ENCODE results near the gene POLR1G.
A peak's percentile ranks its signal among the peaks of the same experiment; 100 is the strongest.
"Not testable (repeated sequence)": the region's sequence is repeated elsewhere in the genome, so short reads cannot be mapped to it uniquely, and the experiment has no call there.

POLR1G gene

DNA sequence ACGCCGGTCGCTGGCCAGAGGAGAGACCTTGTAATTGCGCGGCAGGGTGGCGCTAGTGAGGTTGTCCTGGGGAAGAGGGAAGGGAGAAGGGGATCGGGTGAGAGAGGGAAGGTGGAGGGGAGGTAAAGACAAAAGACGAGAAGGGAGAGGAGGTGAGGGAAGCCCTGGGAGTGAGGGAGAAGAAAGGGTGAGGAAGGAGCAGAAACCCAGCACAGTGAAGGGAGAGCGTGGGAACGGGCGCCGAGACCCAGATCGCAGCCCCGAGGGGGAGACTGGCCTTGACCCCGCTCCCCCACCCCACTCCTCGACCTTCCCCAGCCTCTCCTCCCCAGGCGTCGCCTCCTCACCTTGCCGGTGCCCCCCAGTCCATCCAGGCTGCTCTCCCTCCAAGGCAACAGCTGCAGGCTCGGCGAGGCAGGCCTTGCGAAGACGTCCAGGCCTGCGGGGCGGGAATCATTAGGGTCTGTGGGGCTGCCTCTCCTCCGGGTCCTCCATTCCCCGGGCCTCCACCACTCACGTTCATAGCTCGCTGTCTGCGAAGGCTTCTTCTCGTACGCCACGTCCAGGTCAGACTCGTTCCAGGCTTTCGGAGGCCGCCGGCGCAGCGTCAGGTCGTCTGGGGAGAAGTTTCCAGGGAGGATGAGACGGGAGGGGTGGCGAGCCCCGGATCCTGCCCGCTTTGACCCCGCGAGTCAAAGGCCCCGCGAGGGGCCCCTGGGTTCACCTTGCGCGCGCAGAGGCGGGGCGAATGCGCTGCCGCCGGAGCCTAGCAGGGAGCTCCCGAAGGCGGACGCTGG lies 10.4 kb upstream of the POLR1G start:
- DNase-seq (ENCODE audit: low spot score), result peak; percentile 63

DNA sequence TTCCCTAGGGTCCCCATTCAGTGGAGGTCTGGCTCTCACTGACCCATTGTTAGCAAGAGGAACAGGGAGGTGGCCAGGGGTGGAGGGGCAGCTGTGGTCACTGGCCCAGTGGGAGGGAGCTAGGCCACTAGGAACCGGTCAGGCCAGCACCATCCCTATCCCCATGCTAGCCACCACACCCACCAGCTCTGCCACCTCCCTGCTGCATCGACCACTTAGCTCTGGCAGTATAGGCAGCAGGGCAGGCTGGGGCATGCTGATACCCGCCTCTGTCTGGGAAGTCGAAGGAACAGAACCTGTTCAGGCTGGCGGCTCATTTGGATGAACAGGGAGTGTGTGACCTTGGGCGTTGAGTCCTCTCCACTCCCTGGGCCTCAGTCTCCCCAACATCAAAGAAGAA lies 6.3 kb upstream of the POLR1G start:
- DNase-seq (ENCODE audit: low spot score), result no peak

DNA sequence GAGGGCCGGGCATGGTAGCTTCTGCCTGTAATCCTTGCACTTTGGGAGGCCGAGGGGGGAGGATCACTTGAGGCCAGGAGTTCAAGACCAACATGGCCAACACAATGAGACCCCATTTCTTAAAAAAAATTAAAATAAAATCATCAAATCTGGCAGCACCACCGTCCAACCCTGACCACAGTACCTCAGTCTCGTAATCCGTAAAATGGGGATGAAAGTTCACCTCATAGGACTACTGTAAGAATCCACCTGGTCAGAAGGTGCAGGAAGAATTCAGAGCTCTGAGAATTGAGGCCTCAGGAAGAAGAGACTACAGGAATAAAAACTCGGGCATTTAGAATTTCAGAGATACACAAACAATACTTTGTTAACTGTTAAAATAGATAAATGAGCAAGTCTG lies 4.6 kb upstream of the POLR1G start:
- no peak for DNase-seq (ENCODE audit: low spot score)

DNA sequence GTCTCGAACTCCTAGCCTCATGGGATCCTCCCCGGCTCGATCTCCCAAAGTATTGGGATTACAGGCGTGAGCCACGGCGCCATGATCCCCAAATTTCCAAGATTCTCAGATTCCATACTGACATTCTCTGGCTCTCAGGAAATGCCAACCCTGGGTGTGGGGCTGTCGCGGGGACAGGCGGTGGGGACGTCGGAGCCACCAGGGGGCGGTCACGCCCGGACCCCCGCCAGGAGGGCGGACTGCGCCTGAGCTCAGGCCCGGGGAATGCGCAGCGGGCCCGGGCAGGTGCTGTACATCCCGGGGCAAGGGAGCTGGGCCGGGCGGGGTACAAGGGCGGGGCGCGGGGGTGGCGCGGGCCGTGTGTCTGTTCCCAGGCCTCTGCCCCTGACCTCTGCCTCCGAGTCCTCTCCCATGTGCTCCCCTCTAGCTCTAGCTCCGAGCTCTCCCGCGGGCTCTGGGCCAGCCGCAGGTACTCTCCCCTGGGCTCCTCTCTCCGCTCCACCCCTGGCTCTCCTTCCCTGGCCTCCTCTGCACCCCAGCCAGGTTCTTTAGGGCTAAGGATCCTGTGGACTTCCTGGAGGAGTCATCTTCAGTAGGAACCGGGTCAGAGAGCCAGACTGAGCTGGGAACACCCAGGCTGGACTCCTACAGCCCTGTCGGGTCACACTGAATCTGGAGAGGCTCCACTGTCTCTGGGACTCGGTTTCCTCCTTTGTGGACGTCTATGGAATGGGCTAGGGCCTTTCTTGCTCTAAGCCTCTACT lies 4.0 kb upstream of the POLR1G start:
- peak; percentile 83 for DNase-seq (ENCODE audit: low spot score)

DNA sequence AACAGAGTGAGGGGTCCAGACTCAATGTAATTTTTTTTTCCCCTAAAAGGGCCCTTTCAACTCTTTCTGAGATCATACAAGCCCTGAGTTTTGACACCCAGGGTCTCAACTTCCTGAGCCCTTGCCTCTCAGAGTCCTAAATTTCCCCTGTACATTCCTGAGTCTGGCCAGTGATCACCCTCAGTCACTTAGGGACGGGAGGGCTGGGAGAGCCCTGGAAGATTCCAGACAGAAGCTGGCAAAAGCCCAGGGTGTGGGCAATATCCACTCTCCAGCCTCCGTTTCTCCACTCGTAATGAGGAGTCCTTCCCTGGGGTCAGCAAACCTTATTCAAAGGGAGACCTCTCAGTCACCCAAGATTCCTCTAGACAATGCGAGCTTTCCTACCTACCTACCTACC lies 3.2 kb upstream of the POLR1G start:
- DNase-seq (ENCODE audit: low spot score), result no peak

DNA sequence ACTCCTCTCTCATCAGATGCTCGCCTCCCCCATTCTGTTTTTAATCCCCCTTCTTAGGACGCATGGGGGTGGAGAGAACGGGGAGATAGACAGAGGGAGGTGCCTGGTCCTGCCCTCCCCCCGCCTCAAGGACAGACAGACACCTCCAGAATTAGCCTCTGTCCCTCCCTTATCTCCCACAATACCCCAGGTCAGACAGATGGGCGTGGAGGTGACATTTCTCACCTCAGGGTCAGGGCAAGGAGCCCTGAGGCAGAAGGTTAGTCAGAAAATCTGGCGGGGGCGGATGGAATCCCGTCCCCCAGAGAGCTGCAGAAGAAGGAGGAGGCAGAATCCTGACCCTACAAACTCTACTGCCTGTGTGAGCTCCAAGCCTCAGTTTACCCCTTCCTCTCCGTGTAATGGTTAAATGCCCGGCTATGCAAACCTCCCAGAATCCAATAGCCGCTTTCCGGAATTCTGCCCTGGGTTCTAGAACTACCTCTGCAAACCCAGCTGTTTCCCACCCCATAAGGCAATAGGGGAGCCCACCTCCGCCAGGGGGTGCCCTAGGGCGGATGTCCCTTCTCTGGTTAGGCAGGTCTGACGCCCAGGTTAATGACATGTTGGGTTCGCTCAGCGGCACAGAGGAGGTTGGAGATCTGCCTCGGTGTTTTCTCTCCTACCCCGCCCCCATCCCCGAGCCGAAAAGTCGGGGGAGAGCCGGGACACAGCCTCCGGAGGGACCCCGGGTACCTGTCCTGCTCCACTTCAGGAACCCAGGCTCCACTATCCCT lies 2.5 kb upstream of the POLR1G start:
- peak; percentile 78 for DNase-seq (ENCODE audit: low spot score)

DNA sequence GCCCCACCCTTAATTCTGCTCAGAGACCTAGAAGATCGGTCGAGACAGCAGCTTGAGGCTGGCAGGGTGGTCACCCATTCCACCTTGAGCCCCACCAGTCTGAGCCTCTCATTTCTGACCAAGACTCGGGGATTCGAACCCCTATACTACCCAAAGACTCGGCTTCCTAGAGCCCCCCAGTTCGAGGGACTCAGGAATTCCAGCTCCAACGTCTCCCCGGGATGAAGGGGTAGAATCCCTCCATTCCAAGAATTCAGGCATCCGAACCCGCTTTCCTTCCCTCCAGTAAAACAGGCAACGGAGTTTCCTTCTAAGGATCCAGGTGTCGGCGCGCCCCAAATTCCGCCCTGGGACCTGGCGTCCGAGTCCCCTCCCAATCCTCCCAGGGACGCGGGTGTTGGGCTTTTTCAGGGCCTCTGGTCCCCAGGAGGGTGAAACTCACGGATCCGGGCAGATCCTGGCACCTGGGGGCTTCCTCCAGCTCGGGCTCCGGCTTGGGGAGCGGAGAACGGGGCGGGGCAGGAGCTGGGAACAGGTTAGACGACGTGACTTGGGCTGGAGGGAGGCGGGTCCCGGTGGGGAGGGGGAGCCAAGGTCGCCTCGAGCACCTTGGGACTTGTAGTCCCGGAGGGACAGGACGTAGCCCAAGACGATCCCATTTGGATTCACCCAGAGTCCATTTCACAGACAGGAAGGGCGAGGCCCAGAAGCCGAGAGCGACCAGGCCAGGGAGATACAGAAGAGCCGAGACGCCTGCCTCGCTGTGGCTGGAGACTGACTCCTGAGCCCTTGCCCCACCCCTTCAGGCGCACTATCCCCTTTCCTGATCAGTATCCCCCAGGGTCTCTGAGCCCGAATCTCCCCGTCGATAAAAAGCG lies 1.6 kb upstream of the POLR1G start, which contains the start of gene PPP1R13L:
PPP1R13L (minus strand) TSS at position 513 of the 878 bp plus-strand sequence. CDS start 6,751 bp downstream, outside the sequence.
- DNase-seq (ENCODE audit: low spot score), result peak; percentile 82

DNA sequence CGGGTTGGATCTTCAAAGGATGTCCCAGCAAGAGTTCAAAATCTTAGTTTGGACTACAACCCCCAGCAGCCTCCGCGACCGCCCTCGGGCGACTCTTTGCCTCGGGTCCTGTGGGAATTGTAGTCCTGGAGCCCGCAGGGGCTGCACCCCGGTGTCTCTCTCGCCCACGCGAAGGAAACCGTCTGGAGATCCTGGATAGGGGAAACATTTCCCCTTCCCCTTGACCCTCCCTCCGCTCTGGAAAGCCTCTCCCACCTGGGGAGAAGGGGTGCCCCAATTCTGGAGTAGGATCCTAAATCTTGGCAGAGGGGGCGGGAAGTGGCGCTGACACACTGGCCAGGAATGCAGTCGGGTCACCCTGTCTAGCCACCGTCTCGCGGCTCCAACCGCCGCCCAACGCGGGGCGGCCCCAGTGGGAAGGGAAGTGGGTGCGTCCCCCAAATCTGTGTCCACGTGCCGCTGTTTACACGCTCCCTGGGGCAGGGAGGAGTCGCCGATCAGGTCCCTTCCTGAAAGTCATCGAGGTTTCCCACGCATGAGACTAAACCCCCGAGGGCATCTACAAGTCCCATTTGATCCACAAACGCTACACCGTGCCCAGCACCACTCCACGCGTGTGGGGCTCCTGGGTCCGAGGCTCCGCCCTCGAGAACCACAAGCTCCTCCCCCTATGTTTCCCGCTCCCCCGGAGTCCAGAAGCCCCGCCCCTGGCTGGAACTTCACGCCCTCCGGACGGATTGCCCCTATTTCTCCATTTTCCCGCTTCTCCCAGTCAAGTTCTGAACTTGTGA lies 814 bp upstream of the POLR1G start:
- peak; percentile 91 for DNase-seq (ENCODE audit: low spot score)

DNA sequence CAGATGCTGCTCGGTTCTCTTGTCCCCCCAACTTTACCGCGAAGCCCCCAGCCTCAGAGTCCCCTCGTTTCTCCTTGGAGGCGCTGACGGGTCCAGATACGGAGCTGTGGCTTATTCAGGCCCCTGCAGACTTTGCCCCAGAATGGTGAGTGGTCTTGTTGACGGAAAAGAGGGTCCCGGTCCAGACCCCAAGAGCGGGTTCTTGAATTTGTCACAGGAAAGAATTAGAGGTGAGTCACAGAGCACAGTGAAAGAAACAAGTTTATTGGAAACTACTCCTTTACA lies 589 bp downstream of the POLR1G start:
- DNase-seq (ENCODE audit: low spot score), result no peak

DNA sequence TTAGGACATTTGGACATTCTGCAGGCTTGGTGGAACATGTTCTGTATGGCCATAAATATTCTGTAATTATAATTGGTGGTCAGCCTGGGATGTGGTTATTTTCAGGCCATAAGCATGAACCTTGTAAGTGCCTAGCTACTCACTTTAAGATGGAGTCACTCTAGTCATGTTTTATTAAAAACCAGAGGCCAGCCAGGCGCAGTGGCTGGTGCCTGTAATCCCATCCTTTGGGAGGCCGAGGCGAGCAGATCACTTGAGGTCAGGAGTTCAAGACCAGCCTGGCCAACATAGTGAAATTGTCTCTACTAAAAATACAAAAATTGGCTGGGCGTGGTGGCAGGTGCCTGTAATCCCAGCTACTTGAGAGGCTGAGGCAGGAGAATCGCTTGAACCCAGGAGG lies 1.1 kb downstream of the POLR1G start:
- not testable (repeated sequence) for DNase-seq (ENCODE audit: low spot score)

DNA sequence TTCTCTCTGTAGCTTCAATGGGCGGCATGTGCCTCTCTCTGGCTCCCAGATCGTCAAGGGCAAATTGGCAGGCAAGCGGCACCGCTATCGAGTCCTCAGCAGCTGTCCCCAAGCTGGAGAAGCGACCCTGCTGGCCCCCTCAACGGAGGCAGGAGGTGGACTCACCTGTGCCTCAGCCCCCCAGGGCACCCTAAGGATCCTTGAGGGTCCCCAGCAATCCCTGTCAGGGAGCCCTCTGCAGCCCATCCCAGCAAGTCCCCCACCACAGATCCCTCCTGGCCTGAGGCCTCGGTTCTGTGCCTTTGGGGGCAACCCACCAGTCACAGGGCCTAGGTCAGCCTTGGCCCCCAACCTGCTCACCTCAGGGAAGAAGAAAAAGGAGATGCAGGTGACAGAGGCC lies 1.7 kb downstream of the POLR1G start:
- DNase-seq (ENCODE audit: low spot score), result no peak

DNA sequence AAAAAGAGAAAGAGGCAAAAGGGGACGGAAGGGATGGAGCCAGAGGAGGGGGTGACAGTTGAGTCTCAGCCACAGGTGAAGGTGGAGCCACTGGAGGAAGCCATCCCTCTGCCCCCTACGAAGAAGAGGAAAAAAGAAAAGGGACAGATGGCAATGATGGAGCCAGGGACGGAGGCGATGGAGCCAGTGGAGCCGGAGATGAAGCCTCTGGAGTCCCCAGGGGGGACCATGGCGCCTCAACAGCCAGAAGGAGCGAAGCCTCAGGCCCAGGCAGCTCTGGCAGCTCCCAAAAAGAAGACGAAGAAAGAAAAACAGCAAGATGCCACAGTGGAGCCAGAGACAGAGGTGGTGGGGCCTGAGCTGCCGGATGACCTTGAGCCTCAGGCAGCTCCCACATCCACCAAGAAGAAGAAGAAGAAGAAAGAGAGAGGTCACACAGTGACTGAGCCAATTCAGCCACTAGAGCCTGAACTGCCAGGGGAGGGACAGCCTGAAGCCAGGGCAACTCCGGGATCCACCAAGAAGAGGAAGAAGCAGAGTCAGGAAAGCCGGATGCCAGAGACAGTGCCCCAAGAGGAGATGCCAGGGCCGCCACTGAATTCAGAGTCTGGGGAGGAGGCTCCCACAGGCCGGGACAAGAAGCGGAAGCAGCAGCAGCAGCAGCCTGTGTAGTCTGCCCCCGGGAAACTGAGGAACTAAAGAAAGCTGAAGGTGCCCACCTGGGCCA lies 2.5 kb downstream of the POLR1G start:
- no peak for DNase-seq (ENCODE audit: low spot score)

DNA sequence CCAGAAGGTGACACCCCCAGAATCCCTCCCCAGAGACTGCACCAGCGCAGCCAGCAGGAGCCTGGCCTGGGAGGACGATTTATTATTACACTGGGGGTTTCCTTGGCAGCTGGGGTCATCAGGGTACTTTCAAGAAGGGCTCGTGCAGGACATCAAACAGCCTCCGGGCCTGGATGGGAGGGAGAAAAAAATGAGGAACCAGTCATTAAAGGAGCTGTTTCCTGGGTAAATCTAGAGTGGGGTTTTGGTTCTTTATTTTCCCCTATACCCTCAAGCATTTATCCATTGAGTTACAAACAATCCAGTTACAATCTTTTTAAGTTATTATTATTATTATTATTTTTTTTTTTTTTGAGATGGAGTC lies 3.1 kb downstream of the POLR1G start:
- DNase-seq (ENCODE audit: low spot score), result no peak

DNA sequence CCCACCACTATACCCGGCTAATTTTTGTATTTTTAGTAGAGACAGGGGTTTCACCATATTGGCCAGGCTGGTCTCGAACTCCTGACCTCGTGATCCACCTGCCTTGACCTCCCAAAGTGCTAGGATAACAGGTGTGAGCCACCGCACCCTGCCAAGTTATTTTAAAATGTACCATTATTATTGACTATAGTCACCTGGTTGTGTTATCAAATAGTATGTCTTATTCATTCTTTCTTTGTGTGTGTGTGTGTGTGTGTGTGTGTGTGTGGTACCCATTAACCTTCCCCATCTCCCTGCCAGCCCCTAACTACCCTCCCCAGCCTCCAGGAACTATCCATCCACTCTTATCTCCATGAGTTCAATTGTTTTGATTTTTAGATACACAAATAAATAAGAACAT lies 3.9 kb downstream of the POLR1G start:
- not testable (repeated sequence) for DNase-seq (ENCODE audit: low spot score)

DNA sequence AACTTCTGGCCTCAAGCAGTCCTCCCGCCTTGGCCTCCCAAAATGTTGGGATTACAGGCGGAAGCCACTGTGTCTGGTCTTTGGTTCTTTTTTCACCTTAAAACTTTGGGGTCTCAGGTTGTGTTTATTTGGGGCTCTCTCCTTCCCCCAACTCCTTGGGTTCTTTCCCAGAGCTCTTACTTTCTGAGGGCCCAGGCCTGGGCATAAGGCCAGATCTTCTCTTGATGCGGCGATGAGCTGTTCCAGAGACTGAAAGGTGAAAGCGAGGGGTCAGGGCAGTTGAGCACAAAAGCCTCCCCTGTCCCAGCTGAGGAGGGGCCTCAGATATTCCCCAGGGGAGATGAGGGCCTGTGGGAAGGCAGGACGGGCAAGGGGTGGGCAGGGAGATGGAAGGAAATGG lies 7.1 kb downstream of the POLR1G start:
- DNase-seq (ENCODE audit: low spot score), result no peak

DNA sequence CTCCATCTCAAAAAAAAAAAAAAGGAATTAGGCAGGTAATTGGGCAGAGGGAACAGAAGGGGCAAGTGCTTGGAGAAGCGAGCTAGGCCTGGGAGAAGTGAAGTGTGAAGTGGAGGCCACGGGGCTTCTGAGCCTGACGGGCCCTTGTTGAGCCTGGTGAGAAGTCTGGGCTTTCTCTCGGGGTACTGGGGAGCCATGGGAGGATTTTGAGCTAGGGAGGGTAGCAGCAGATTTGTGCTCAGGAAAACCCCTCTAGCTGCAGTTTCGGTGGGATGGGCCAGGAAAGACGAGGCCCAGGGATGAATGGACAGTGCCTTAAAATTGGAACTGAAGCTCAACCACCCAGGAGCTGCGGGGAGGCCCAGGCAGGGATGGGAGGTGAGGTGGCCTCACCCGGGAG lies 8.0 kb downstream of the POLR1G start:
- no peak for DNase-seq (ENCODE audit: low spot score)

DNA sequence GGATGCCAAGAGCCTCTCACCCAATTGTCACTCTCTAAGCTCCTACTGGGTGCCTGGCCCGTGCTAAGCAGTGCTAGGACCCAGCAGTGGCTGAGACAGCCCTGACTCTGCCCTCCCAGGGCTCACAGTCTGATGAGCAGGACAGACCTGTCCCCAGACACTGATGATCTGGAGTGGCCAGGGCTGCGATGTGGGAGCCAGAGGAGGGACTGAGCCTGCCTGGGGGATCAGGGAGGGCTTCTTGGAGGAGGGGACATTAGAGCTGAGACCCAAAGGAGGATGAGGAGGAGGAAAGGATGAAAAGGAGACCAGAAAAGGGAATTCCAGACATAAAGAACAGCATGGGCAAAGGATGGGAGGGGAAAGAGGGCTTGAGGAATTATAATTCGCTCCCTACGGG lies 10.7 kb downstream of the POLR1G start:
- DNase-seq (ENCODE audit: low spot score), result no peak

DNA sequence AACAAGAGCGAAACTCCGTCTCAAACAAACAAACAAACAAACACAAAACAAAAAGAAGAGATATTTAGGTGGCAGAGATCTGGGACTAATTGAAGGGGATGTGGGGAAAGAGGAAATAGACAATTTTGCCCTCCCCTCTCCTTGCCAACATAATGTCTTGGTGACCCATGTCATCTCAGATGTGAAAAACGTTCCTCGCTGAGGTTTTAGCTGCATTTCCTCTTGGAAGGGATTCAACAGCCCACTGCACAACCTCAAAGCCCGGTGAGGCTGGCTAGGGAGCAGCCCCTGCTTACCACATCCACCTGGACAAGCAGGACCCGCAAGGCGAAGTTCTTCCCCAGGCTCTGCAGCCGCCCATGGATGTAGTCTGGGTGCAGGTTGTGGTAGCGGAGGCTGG lies 12.4 kb downstream of the POLR1G start:
- no peak for DNase-seq (ENCODE audit: low spot score)

DNA sequence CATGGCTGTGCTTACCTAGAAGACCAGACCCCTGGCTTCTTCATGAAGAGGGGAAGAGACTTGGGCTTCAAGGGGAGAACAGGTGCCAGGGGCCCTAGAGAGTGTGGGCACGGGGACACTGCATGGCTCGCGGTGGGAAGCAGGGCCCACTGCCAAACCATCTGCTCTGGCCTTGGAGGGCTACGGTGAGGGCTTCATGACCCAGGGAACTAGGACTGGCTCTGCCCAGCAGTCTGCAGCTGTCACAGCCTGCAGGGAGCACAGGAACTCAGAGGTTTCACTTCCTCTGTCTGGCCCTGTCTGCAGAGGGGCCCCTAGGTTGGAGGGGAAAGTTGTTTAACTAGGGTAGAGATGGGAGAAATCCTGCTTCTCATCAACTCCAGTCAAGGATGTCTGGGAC lies 13.0 kb downstream of the POLR1G start:
- DNase-seq (ENCODE audit: low spot score), result no peak

DNA sequence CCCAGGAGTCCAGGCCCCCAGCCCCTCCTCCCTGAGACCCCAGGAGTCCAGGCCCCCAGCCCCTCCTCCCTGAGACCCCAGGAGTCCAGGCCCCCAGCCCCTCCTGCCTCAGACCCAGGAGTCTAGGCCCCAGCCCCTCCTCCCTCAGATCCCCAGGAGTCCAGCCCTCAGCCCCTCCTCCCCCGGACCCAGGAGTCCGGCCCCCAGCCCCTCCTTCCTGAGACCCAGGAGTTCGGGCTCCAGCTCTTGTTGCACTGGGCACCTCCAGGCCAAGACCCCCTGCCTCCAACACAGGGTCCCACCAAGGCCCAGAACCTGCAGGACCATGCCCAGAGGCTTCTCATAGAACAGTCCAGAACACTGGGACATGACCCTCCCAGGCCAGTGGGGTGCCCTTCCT lies 13.5 kb downstream of the POLR1G start:
- DNase-seq (ENCODE audit: low spot score), result no peak

DNA sequence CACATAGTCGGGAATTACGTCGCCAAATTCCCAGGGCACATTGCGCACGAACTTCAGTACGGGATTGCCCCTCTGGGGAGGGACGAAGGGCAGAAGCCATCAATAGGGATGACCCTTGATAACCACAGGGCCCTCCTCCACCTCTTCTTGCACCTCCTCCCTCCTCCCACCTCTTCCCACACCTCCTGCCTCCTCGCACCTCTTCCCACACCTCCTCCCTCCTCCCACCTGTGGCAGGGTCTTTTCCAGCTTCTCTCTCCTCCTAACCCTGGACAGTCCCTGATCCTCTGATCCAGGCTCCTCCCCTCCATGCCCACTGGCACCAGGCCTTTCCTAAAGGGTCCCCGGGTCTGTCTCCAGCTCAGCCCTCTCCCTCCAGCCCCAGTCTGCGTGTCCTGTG lies 13.9 kb downstream of the POLR1G start:
- no peak for DNase-seq (ENCODE audit: low spot score)
